Liver (tissue), 3 donors: Measurements from ENCODE around the gene HELZ2.

Experiments used
- ATF3 ChIP-seq: IDR thresholded peaks from 2 replicates; pipeline ENCODE4 v1.6.1; 2016; ENCODE audit warnings: antibody characterized with exemption
- CTCF ChIP-seq: fragments of 150-350 bp; IDR thresholded peaks from 2 replicates; pipeline ENCODE4 v1.5.1; 2017; ENCODE audit warnings: improper control_type of control experiment, low read depth, low read length; ENCODE audit not compliant: missing input control
- EGR1 ChIP-seq, 2 donors: IDR thresholded peaks; 2 replicates each; pipeline ENCODE4 v1.6.1; 2016 to 2018; ENCODE audit warnings: antibody characterized with exemption in 2 of 2, low read depth in 2 of 2
- JUND ChIP-seq, 2 donors: IDR thresholded peaks; 2 replicates each; pipeline ENCODE4 v1.6.1; 2016; ENCODE audit warnings: antibody characterized with exemption in 2 of 2
- MAX ChIP-seq: IDR thresholded peaks from 2 replicates; pipeline ENCODE4 v1.6.1; 2016; ENCODE audit warnings: antibody characterized with exemption
- REST ChIP-seq: IDR thresholded peaks from 2 replicates; pipeline ENCODE4 v1.6.1; 2016; ENCODE audit warnings: antibody characterized with exemption, mild to moderate bottlenecking
- RXRA ChIP-seq, 2 donors: IDR thresholded peaks; 2 replicates each; pipeline ENCODE4 v1.6.1; 2017 to 2018; ENCODE audit warnings: antibody characterized with exemption in 2 of 2, mild to moderate bottlenecking in 1 of 2
- TAF1 ChIP-seq: conservative IDR thresholded peaks from 2 replicates; pipeline ENCODE4 v1.6.1; 2016; ENCODE audit warnings: antibody characterized with exemption, mild to moderate bottlenecking
- donor health status: healthy.
- donor health status: healthy.

DNA sequence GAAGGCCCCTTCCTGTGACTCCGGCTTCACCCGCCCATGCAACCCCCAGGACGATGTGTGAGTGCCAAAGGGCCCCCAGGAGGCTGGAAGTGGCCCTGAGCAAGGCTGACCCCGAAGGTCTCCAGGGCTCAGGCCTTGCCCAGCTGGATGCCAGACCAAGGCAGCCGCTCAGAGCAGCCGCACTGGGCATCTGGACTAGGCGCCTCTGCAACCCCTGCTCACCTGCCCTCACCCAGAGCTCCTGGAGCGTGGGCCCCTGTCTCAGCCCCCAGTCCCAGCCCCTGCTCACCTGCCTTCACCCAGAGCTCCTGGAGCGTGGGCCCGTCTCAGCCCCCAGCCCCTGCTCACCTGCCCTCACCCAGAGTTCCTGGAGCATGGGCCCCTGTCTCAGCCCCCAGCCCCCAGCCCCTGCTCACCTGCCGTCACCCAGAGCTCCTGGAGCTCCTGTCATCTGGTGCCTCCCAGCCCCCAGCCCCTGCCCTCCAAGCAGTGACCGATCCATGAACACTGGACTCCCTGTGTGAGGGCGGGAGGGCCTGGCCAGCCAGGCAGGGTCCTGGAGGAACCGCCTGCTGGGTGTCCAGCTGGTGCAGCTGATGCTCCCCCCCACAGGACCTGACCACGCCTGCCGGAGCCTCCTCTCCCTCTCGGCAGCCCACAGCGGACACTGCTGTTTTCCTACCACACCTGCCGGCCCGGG, 27.6 kb downstream of the HELZ2 start:
- TF ChIP-seq MAX: no peak
- no peak for TF ChIP-seq CTCF
- no peak for TF ChIP-seq TAF1
- no peak for TF ChIP-seq REST
- no peak for TF ChIP-seq EGR1 (IDR thresholded peaks at IDR 0.05; ENCODE audit: low read depth in 2 of 2)
- TF ChIP-seq JUND (IDR thresholded peaks at IDR 0.05): no peak
- TF ChIP-seq RXRA (IDR thresholded peaks at IDR 0.05): no peak
- no peak for TF ChIP-seq ATF3
